Retinal pigment epithelial cell (primary cell): ENCODE results near the gene EGFL6.
A peak's percentile ranks its signal among the peaks of the same experiment; 100 is the strongest.
"Not testable (repeated sequence)": the region's sequence is repeated elsewhere in the genome, so short reads cannot be mapped to it uniquely, and the experiment has no call there.

Source experiments
- DNase-seq: peaks from one replicate; pipeline ENCODE4 v3.0.0-alpha.2; 2010; ENCODE audit warnings: low read depth
- H3K4me3 ChIP-seq: 2 replicates; pipeline ENCODE4 v1.5.1; 2011; ENCODE audit warnings: mild to moderate bottlenecking, low read length, control low read depth, moderate library complexity
- TF ChIP-seq, protein P1 (sequence below): conservative IDR thresholded peaks from 2 replicates; pipeline ENCODE4 v1.5.1; 2011; ENCODE audit warnings: low read depth, low read length, control low read depth, inconsistent platforms

The EGFL6 gene

DNA sequence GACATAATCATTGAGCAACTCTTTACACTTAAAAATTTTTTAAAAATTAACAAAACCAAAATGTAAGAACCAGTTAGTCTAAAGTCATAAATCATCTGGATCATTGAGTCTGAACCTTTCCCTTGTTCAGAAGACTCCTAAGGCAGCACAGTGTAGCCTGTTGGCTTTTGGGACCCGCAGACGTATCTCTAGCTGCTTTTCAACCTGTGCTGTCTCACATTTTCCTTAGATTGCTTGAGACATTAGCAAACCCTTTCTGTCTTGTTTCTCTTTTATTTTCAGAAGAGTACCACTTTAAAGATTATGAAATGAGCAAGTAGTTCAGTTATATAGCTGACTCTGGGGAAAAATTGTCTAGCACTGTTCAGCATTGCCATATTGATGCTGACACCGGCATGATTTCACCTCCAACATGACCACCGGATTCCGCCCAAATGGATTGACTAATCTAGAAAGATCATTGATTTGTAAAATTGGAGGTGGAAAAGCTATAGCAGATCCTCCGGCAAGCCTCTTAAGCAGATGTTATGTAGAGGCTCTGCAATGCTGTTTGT, 92.4 kb downstream of the EGFL6 start:
- TF ChIP-seq, protein P1, sequence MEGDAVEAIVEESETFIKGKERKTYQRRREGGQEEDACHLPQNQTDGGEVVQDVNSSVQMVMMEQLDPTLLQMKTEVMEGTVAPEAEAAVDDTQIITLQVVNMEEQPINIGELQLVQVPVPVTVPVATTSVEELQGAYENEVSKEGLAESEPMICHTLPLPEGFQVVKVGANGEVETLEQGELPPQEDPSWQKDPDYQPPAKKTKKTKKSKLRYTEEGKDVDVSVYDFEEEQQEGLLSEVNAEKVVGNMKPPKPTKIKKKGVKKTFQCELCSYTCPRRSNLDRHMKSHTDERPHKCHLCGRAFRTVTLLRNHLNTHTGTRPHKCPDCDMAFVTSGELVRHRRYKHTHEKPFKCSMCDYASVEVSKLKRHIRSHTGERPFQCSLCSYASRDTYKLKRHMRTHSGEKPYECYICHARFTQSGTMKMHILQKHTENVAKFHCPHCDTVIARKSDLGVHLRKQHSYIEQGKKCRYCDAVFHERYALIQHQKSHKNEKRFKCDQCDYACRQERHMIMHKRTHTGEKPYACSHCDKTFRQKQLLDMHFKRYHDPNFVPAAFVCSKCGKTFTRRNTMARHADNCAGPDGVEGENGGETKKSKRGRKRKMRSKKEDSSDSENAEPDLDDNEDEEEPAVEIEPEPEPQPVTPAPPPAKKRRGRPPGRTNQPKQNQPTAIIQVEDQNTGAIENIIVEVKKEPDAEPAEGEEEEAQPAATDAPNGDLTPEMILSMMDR = no peak
- DNase-seq = no peak
- H3K4me3 ChIP-seq = no peak overlapping the region

DNA sequence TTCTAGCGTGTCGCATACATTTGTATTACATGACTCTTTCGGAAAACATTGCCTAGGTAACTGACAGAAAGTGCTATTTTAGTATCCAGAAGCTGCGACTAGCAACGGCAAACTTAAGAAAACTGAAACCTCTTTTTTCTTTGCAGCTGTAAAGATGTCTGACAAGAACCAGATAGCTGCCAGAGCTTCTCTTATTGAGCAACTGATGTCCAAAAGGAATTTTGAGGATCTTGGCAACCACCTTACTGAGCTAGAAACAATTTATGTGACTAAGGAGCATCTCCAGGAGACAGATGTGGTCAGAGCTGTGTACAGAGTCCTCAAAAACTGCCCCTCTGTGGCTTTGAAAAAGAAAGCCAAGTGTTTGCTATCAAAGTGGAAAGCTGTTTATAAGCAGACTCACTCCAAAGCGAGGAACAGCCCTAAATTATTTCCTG, 93.0 kb downstream of the EGFL6 start:
- H3K4me3 ChIP-seq = no peak overlapping the region
- no peak for DNase-seq
- TF ChIP-seq, protein P1 = no peak

DNA sequence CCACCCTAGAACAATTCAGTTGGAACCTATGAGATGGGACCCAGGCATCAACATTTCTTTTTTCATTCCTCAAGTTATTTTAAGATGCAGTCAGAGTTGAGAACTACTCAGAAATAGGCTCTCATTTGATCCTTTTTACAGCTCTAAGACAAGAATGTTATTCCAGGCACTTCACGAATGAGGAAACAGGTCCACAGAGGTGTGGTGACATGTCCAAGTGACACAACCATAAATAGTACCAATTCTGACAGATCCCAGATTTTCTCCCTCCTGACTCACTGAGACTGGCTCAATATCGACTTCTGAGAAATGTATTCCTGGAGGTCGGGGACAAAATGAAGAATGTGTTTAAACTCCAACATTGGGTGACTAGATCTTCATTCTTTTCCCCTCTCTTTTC, 94.6 kb downstream of the EGFL6 start:
- no peak for DNase-seq
- H3K4me3 ChIP-seq = no peak overlapping the region
- TF ChIP-seq, protein P1 = no peak

DNA sequence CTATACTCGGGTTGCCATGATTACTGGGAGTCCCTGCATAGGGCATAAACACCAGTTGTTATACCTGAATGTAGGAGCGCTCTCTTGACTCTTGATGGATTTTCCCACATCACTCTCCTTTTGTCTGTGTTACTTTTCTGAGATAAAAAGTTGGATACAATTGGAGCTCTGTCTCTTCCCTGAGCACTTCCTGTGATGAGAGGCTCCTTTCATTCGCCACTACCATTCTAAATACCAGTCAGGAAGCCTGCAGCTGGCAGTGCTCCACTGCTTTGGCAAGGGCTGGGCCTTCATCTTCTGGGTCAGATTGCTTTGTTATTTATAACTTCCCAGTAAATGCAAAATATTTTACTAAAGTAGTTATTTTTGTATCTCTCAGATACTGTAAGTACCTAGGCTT, 97.4 kb downstream of the EGFL6 start:
- H3K4me3 ChIP-seq = no peak overlapping the region
- TF ChIP-seq, protein P1 = no peak
- no peak for DNase-seq

DNA sequence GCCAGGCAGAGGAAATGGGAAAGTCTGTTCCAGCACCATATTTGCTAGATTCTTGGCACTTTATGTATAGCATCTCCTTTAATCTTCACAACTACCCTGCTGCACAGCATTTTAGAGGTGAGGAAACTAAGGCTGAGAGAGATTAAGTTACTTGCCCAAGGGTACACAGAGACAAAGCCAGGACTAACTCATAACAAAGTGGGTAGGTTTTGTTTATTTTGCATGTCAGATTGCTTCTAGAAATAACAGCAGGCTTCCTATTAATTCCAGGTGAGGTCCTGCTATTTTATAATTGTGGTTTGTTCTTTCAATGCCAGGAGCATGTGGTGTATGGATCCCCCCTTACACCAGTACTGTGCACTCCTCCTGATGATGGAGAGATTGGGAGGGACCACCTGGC, 98.5 kb downstream of the EGFL6 start:
- no peak overlapping the region for H3K4me3 ChIP-seq
- TF ChIP-seq, protein P1 = no peak
- no peak for DNase-seq

DNA sequence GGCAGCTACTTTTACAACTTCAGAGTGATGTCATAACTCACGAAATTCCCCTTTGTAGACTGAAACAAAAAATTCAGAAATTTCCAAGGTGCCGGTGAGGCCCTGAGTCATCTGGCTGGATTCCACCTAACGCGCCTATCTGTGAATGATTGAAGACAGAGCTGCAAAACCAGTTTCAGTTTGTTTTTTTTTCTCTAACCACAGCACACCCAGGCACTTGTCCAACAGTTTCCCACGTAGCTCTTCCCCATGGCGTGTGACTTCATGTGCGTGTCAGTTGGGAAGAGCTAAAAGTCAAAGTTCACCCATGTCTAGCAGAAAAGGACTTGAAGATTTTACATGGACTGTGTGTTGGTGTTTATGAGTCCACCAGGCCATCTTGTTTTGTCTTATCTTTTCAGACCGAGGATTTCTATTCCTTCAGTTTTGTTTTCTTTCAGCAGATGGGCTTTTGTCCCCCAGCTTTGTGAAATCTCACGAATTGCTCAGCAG, 99.9 kb downstream of the EGFL6 start:
- TF ChIP-seq, protein P1 = no peak
- no peak overlapping the region for H3K4me3 ChIP-seq
- DNase-seq = peak; percentile 54

DNA sequence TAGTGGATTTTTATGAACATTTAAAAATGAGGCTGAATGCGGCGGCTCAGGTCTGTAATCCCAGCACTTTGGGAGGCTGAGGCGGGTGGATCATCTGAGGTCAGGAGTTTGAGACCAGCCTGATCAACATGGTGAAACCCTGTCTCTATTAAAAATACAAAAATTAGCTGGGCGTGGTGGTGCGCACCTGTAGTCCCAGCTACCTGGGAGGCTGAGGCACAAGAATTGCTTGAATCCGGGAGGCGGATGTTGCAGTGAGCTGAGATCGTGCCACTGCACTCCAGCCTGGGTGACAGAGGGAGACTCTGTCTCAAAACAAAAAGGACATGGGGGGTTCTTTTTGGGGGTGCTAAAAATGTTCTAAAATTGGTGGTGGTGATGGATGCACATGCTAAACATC, 100.4 kb downstream of the EGFL6 start:
- H3K4me3 ChIP-seq, DNase-seq: not testable (repeated sequence)
